Neuron (in vitro differentiated cells): ENCODE measurements around the gene COG7.

Experiments
- H2AFZ ChIP-seq: one replicate; pipeline ENCODE4 v1.6.1; 2013; ENCODE audit warnings: low read depth, mild to moderate bottlenecking, inconsistent platforms, low read length, moderate library complexity
- H3K27me3 ChIP-seq: one replicate; pipeline ENCODE4 v1.6.1; 2013; ENCODE audit warnings: low read length; ENCODE audit not compliant: insufficient read depth
- H3K36me3 ChIP-seq: one replicate; pipeline ENCODE4 v1.6.1; 2013; ENCODE audit warnings: low read length; ENCODE audit not compliant: insufficient read depth
- H3K4me1 ChIP-seq: one replicate; pipeline ENCODE4 v1.6.1; 2013; ENCODE audit warnings: low read length; ENCODE audit not compliant: insufficient read depth
- H3K4me3 ChIP-seq: 2 replicates; pipeline ENCODE4 v1.5.1; 2013; ENCODE audit warnings: mild to moderate bottlenecking, low read length, moderate library complexity
- H3K9me3 ChIP-seq: one replicate; pipeline ENCODE4 v1.6.1; 2013; ENCODE audit warnings: low read length

COG7 gene

DNA sequence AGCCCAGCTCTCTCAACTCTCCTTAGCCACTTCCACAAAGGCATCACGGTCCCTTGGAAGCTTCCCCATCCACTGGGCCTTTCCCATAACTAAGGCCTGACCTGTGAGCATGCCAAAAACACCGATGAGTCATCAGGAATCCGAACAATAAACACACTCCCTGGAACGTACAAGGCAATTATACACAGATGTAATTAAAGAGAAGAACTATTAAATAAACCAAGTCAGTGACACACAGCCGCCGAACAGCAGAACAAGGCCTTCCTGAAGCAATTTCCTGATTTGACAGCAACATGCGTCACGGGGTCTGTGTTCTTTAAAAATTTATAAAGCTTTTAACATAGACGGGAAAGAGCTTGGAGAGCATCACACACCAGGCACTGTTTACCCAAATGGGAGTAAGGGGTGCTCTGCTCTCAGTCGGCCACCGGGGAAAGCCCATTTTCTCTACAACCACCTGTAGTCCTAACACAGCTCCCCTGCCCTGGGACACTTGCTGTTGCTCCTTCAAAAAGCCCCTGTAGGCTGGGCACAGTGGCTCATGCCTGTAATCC is 29.4 kb downstream of the COG7 start:
- no peak overlapping the region for H3K4me3 ChIP-seq
- H3K9me3 ChIP-seq: no peaks in the 10 kb centered on the region
- H3K27me3 ChIP-seq: no peaks in the 10 kb centered on the region
- H3K36me3 ChIP-seq: peaks cover 9% of the 10 kb centered on the region
- no peaks in the 10 kb centered on the region for H3K4me1 ChIP-seq
- H2AFZ ChIP-seq: no peak overlapping the region

DNA sequence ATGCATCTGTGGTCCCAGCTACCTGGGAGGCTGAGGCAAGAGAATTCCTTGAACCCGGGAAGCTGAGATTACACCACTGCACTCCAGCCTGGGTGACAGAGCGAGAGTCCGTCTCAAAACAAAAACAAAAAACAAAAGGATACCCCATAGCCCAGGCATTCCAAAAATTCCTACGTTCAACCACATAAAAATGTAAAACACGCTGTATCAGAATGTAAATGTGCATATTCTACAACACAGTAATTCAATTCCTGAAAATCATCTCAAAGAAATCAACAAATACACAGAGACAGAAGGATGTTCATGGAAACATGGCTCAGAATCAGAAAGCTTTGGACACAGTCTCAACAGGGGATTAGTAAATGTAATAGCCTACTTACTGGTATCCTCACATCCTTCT is 33.0 kb downstream of the COG7 start:
- H3K36me3 ChIP-seq: peaks cover 29% of the 10 kb centered on the region
- no peaks in the 10 kb centered on the region for H3K4me1 ChIP-seq
- H3K27me3 ChIP-seq: no peaks in the 10 kb centered on the region
- H3K4me3 ChIP-seq: no peak overlapping the region
- H2AFZ ChIP-seq: no peak overlapping the region
- H3K9me3 ChIP-seq: no peaks in the 10 kb centered on the region

DNA sequence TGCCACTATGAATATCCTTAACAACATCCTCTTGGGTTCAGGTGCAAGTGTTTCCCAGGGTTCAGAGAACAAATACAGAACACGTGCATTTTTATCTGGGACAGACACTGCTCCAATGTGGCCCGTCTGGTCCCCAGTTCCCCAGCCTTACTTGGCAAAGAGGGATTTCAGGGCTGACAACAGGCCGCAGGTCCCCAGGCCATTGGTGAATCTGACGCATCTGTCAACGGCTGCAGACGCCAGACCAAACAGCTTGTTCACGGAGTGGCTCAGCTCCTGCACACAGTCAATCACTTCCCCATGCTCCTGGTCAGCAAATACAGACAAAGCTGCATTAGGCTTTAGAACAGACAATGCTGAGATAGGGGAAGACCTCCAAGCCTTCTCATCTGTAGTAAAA is 36.2 kb downstream of the COG7 start:
- Histone ChIP-seq H3K4me3 (no peak overlapping the region), H2AFZ (no peak overlapping the region), H3K9me3 (no peaks in the 10 kb centered on the region), H3K36me3 (peaks cover 50% of the 10 kb centered on the region), H3K27me3 (no peaks in the 10 kb centered on the region), H3K4me1 (no peaks in the 10 kb centered on the region)

DNA sequence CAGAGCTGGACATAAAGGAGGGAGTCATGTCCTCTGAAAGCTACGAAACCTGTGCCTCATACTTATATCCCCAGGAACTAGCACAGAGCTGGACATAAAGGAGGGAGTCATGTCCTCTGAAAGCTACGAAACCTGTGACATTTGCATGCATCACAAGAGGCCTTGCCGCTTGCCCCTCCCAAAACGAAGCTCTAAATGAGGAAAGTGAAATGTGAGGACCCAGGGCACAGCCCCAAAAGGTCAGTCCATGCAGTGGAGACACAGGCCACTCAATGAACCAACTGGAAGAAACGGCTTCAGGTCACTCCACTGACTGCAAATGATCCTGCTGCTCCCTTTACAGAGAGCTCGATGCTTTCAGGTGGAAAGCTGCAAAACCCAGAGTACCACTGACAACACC is 38.3 kb downstream of the COG7 start:
- Histone ChIP-seq H3K9me3 (no peaks in the 10 kb centered on the region), H2AFZ (no peak overlapping the region)

DNA sequence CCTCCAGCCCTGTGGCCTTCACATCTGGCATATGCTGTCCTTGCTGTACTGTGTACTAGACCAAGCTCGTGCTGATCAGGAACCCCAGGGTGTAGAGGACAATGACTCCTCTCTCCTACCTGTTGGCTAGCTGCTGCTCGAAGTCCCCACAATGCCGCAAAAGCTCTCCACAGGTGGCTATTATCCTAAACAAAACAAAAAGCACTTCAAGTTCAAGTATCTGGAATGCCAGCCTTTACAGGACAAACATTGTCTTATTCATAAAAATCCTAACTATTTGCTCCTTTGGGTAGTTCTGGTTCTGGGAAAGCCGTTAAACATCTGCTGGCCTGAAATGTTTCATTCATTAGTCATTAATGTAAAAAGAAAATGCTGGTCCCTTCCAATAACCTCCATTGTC is 42.8 kb downstream of the COG7 start:
- Histone ChIP-seq H3K9me3 (no peaks in the 10 kb centered on the region), H3K36me3 (peaks cover 60% of the 10 kb centered on the region), H3K4me3 (no peak overlapping the region), H3K4me1 (peaks cover 10% of the 10 kb centered on the region), H2AFZ (no peak overlapping the region), H3K27me3 (no peaks in the 10 kb centered on the region)

More for the DNA sequence above, 38.3 kb downstream of the COG7 start:
- Histone ChIP-seq H3K27me3 (no peaks in the 10 kb centered on the region), H3K36me3 (peaks cover 62% of the 10 kb centered on the region), H3K4me3 (no peak overlapping the region), H3K4me1 (no peaks in the 10 kb centered on the region)

DNA sequence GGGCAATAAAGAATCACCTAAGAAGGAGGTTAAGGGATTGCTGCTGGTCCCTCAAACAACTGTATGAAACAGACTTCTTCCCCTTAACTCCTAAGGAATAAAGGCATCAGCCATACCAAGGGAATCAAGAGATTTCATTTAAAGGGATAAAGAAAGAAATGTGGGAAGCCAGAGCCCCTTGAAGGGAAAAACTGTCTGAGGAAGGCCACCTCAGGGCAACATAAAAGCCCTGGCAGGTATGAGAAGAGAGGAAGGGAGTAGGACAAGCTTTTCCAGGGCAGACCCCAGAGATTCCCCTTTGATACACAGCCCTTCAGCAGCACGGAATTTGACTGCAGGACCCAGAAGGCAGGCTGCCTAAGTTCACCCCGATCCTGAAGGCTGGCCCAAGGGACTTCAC is 43.5 kb downstream of the COG7 start:
- Histone ChIP-seq H3K9me3 (no peaks in the 10 kb centered on the region), H3K36me3 (peaks cover 59% of the 10 kb centered on the region), H3K4me3 (no peak overlapping the region), H2AFZ (no peak overlapping the region), H3K4me1 (peaks cover 10% of the 10 kb centered on the region), H3K27me3 (no peaks in the 10 kb centered on the region)

DNA sequence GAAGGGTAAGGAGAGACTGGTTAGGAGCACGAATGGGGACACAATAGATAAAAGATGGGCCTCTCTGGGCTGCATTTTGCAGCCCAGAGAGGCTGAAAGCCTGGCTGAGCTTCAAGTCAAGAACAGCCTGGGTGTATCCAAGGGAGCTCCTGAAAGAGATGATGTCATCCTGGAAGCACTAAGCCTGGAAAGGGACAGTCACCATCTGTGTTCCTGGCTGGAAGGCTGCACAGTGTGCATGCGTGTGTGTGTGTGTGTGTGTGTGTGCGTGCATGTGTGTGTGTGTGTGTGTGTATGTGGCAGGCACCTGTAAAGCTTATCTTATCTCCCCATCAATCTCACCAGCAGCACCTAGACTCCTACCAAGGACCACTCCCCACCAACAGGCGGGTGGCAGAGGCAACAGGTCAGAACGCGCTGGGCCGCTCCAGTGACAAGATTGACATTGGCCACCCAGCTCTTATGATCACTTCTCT is 44.1 kb downstream of the COG7 start:
- no peak overlapping the region for H3K4me3 ChIP-seq
- H3K9me3 ChIP-seq: no peaks in the 10 kb centered on the region
- H3K27me3 ChIP-seq: no peaks in the 10 kb centered on the region
- H3K4me1 ChIP-seq: peaks cover 10% of the 10 kb centered on the region
- peaks cover 59% of the 10 kb centered on the region for H3K36me3 ChIP-seq
- no peak overlapping the region for H2AFZ ChIP-seq

DNA sequence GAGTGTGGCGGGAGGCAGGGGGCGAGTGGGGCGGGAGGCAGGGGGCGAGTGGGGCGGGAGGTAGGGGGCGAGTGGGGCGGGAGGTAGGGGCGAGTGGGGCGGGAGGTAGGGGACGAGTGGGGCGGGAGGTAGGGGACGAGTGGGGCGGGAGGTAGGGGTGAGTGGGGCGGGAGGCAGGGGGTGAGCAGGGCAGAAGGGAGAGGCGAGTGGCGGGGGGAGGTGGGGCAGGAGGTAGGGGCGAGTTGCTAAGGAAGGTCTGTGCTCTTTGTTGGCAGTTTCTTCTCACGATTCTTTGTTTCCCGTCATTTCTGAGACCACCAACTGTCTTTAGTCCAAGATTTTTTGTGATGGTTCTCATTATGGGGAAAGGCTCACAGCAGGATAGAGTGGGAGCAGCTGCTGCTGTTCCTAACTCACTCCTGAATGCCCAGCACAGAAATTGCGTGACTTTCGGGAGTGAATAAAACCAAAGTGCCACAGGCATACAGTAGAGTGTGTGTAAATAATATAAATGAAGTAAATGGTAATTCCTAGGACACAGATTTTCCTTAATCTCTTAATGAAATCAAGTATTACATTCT is 44.7 kb downstream of the COG7 start:
- Histone ChIP-seq H3K9me3 (no peaks in the 10 kb centered on the region), H3K27me3 (no peaks in the 10 kb centered on the region), H3K36me3 (peaks cover 59% of the 10 kb centered on the region), H3K4me1 (peaks cover 10% of the 10 kb centered on the region), H2AFZ (no peak overlapping the region), H3K4me3 (no peak overlapping the region)

DNA sequence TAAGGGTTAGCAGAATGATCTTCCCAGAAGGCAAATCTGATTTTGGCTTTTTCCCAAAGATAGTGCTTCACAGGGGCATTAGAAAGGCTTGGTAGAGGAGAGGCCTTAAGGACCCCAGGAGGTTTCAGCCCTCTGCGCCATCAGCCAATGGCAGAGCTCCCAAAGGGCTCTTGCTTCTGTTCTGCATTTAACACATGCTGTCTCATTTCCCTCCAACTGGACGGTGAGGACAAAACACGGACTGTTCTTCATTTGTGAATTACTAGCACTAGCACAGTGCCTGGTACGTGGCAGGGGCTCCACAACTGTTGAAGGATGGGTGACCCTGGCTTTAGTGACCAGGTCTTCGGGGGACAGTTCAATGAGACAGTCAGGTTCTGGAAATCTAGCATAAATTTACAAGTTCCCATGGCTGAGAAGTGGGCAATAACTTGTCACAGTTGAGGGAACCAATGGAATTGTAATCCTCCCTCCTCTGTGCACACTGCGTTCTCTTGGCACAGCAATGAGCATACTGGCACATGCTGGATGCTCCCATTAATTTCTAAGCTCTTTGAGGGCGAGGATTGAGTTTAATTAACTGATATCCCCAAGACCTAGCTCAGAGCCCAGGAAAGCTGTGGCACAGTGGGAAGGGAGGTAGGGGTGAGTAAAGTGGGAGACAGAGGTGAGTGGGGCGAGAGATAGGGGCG is 45.4 kb downstream of the COG7 start:
- H3K27me3 ChIP-seq: no peaks in the 10 kb centered on the region
- H3K36me3 ChIP-seq: peaks cover 63% of the 10 kb centered on the region
- no peak overlapping the region for H2AFZ ChIP-seq
- no peak overlapping the region for H3K4me3 ChIP-seq
- H3K9me3 ChIP-seq: no peaks in the 10 kb centered on the region
- peaks cover 10% of the 10 kb centered on the region for H3K4me1 ChIP-seq

DNA sequence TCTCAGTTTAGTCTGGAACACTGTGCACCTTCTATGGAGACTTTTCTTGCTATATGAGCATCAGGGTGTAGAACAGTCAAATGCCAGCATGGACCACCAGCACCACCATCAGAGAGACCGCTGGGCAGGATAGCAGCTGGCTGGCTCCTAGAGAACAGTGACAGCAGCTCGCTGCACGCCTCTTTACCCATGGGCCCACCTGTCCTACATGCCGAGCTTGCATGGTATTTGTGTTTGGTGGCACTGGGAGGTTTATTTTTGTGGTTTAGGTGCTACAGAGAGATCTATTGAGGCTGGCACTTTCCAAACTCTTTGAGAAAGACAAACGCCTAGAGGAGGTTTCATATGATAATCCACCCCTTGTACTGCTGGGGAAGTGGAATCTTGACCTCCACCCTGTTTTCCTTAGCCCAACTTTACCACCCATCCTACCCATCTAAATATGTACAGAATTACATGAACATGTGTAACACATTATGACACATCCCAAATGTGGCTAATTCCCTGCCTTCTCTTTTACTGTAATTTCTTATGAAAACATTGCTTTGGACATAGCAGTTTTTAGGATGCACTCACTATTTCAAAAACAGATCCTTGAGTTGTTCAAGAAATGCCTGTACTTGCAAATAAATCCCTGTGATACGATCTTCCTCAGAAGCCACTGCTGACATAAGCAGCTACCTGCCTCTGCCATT is 46.3 kb downstream of the COG7 start:
- no peaks in the 10 kb centered on the region for H3K27me3 ChIP-seq
- no peak overlapping the region for H2AFZ ChIP-seq
- peaks cover 63% of the 10 kb centered on the region for H3K36me3 ChIP-seq
- H3K4me1 ChIP-seq: peaks cover 10% of the 10 kb centered on the region
- no peak overlapping the region for H3K4me3 ChIP-seq
- H3K9me3 ChIP-seq: no peaks in the 10 kb centered on the region

DNA sequence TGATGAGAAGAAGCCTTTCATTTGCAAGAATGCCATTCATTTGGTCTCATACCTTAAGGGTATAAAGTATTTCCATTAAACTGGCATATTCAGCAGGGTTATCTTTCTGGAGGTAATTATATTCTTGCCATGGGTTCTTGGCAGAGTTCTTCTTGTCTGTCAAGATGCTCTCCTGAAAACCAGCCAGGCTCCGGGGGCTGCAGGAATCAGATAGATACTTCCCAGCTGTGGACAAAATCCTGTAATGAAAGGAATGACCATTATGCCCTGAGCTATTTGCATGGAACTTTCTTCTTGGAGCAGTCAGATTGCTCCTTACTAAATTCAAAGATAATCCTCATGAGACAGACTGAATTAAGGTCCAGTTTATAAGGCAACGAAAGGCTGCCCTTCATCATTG is 47.0 kb downstream of the COG7 start:
- no peaks in the 10 kb centered on the region for H3K27me3 ChIP-seq
- H2AFZ ChIP-seq: no peak overlapping the region
- no peaks in the 10 kb centered on the region for H3K9me3 ChIP-seq
- H3K4me3 ChIP-seq: no peak overlapping the region
- H3K4me1 ChIP-seq: peaks cover 10% of the 10 kb centered on the region
- H3K36me3 ChIP-seq: peaks cover 63% of the 10 kb centered on the region

DNA sequence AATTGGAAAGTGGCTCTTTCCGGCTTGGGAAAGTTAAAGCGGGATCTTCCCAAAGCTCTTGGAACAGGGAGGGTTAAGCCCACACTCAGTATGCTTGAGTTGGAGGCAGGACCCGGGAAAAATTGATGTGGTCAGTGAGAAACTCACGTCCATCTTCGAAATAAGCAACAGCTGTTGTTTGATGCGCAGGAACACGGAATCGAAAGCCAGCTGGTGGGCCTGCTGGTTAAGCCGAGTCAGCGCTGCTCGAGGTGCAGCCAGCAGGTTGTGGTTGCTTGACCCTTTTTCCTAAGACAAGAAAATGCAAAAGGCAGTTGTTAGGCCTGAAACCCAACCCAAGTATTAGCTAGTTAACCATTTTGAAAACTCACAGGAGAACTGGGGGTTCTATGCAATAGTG is 49.4 kb downstream of the COG7 start:
- H3K4me1 ChIP-seq: peaks cover 20% of the 10 kb centered on the region
- no peaks in the 10 kb centered on the region for H3K27me3 ChIP-seq
- H3K36me3 ChIP-seq: peaks cover 64% of the 10 kb centered on the region
- no peaks in the 10 kb centered on the region for H3K9me3 ChIP-seq
- no peak overlapping the region for H3K4me3 ChIP-seq
- H2AFZ ChIP-seq: no peak overlapping the region

DNA sequence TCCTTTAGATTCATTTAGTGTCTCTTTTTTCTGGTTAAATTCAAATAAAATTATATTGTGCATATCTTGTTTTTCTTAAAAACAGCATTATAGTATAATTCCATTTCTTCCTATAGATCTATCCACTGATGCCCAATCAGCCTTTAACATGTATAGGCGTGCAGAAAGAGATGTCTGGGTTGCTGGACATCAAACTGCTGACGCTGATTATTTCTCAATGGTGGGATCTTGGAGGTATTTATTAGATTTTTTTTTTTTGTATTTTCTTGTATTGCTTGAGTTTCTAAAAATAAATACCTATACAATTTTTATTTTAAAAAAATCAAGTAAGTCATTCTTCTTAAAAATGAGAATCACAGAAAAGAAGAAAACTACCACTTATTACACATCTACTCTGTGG is 50.9 kb downstream of the COG7 start:
- no peak overlapping the region for H2AFZ ChIP-seq
- no peaks in the 10 kb centered on the region for H3K27me3 ChIP-seq
- H3K36me3 ChIP-seq: peaks cover 76% of the 10 kb centered on the region
- peaks cover 18% of the 10 kb centered on the region for H3K4me1 ChIP-seq
- no peak overlapping the region for H3K4me3 ChIP-seq
- no peaks in the 10 kb centered on the region for H3K9me3 ChIP-seq
